ENCODE data around the gene ADAMTS6. TPM values are rescaled to one million over a fixed set of nuclear protein-coding genes. Genes with fewer than 3 reads are reported as not detected.

The ADAMTS6 gene
- total RNA-seq, 4 donors from 2014 or later, result 4.9 to 40.0 (median 7.3) TPM

GRCh38 chr5:65172486-65173129 is 309.1 kb downstream of the ADAMTS6 start:
- intact Hi-C loops (cut with DNase I; ENCODE audit: low total_unique reads), result no loop called here
- DNase-seq, result no peak
- H3K36me3 ChIP-seq, result no peaks in the 10 kb centered on the region
- no peaks in the 10 kb centered on the region for H3K27me3 ChIP-seq
- H3K4me3 ChIP-seq, result no peak overlapping the region
- TF ChIP-seq POLR2A (IDR thresholded peaks at IDR 0.05), result no peak
- no peak for TF ChIP-seq CTCF (IDR thresholded peaks at IDR 0.05)
- H3K9me3 ChIP-seq, result no peaks in the 10 kb centered on the region
- H3K27ac ChIP-seq, result no peak overlapping the region
- H3K4me1 ChIP-seq, result no peaks in the 10 kb centered on the region

- TF ChIP-seq CTCF (IDR thresholded peaks at IDR 0.05) (no peak), POLR2A (IDR thresholded peaks at IDR 0.05) (no peak)
- H3K4me1 ChIP-seq, result no peaks in the 10 kb centered on the region
- no peak for DNase-seq
- no peak overlapping the region for H3K27ac ChIP-seq
- no peaks in the 10 kb centered on the region for H3K9me3 ChIP-seq
- H3K27me3 ChIP-seq, result no peaks in the 10 kb centered on the region
- no peaks in the 10 kb centered on the region for H3K36me3 ChIP-seq
- intact Hi-C loops (cut with DNase I; ENCODE audit: low total_unique reads), result no loop called here
- no peak overlapping the region for H3K4me3 ChIP-seq
Observed at GRCh38 chr5:65171645-65172044, 310.1 kb downstream of the ADAMTS6 start.

- no peaks in the 10 kb centered on the region for H3K36me3 ChIP-seq
- TF ChIP-seq CTCF (IDR thresholded peaks at IDR 0.05) (no peak), POLR2A (IDR thresholded peaks at IDR 0.05) (no peak)
- no peak for DNase-seq
- intact Hi-C loops (cut with DNase I; ENCODE audit: low total_unique reads), result no loop called here
- no peak overlapping the region for H3K4me3 ChIP-seq
- H3K27ac ChIP-seq, result no peak overlapping the region
- H3K4me1 ChIP-seq, result no peaks in the 10 kb centered on the region
- no peaks in the 10 kb centered on the region for H3K9me3 ChIP-seq
- no peaks in the 10 kb centered on the region for H3K27me3 ChIP-seq
Observed at GRCh38 chr5:65163698-65164097, 318.0 kb downstream of the ADAMTS6 start.

- no peak for DNase-seq
- Histone ChIP-seq H3K36me3 (no peaks in the 10 kb centered on the region), H3K27me3 (no peaks in the 10 kb centered on the region), H3K4me1 (no peaks in the 10 kb centered on the region), H3K9me3 (no peaks in the 10 kb centered on the region), H3K27ac (no peak overlapping the region), H3K4me3 (no peak overlapping the region)
- TF ChIP-seq POLR2A (IDR thresholded peaks at IDR 0.05) (no peak), CTCF (IDR thresholded peaks at IDR 0.05) (no peak)
- intact Hi-C loops (cut with DNase I; ENCODE audit: low total_unique reads), result no loop called here
Observed at GRCh38 chr5:65161655-65162054, 320.1 kb downstream of the ADAMTS6 start.

- Histone ChIP-seq H3K4me1 (no peaks in the 10 kb centered on the region), H3K9me3 (no peaks in the 10 kb centered on the region), H3K36me3 (no peaks in the 10 kb centered on the region), H3K4me3 (no peak overlapping the region), H3K27ac (no peak overlapping the region), H3K27me3 (no peaks in the 10 kb centered on the region)
- TF ChIP-seq CTCF (IDR thresholded peaks at IDR 0.05), result no peak
- TF ChIP-seq POLR2A (IDR thresholded peaks at IDR 0.05), result no peak
- intact Hi-C loops (cut with DNase I; ENCODE audit: low total_unique reads), result no loop called here
- no peak for DNase-seq
Observed at GRCh38 chr5:65157906-65158603, 323.7 kb downstream of the ADAMTS6 start.

All from uterus (tissue), 4 donors.